ENCODE measurements around the gene GRAMD1A.
A peak's percentile ranks its signal among the peaks of the same experiment; 100 is the strongest.

GRAMD1A gene

DNA sequence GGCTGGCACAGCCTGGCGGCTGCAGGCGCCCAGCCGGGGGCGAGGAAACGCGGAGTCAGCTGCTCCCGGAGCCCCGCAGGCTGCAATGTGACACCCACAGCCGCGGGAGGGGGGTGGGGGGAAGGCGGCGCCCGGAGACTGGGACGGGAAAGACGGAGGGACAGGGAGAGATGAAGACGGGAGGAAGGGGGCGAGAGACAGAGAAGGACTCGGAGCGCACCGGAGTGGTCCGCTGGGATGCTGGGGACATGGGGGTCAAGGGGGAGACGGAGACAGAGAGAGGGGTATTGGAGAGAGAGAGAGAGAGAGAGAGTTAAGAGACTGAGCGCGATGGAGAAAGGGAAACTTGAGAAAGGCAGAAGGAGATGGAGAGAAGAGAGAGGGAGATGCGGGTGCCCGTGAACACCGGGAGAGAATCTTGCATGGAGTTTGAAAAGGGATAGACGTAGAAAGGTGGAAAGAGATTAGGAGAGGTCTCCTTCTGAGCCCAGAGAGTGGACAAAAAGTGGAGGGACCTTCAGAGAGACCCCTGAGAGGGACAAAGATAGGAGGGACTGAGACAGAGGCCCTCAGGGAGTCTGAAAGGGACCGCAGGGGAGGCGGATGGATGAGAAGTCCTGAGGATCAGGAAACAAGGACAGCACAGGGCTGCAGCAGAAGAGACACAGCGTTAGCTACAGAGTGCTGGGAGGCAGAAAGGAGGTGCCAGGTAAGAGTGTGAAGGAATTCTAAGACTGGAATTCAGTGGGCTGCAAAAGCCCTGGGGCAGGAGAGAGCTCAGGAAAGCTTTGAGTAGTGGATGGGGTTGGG, 31.2 kb downstream of the GRAMD1A start (continued):
- TF ChIP-seq, protein P1, sequence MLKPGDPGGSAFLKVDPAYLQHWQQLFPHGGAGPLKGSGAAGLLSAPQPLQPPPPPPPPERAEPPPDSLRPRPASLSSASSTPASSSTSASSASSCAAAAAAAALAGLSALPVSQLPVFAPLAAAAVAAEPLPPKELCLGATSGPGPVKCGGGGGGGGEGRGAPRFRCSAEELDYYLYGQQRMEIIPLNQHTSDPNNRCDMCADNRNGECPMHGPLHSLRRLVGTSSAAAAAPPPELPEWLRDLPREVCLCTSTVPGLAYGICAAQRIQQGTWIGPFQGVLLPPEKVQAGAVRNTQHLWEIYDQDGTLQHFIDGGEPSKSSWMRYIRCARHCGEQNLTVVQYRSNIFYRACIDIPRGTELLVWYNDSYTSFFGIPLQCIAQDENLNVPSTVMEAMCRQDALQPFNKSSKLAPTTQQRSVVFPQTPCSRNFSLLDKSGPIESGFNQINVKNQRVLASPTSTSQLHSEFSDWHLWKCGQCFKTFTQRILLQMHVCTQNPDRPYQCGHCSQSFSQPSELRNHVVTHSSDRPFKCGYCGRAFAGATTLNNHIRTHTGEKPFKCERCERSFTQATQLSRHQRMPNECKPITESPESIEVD (tag by site-specific recombination; IDR thresholded peaks at IDR 0.05), result no peak
- TF ChIP-seq, protein P2, sequence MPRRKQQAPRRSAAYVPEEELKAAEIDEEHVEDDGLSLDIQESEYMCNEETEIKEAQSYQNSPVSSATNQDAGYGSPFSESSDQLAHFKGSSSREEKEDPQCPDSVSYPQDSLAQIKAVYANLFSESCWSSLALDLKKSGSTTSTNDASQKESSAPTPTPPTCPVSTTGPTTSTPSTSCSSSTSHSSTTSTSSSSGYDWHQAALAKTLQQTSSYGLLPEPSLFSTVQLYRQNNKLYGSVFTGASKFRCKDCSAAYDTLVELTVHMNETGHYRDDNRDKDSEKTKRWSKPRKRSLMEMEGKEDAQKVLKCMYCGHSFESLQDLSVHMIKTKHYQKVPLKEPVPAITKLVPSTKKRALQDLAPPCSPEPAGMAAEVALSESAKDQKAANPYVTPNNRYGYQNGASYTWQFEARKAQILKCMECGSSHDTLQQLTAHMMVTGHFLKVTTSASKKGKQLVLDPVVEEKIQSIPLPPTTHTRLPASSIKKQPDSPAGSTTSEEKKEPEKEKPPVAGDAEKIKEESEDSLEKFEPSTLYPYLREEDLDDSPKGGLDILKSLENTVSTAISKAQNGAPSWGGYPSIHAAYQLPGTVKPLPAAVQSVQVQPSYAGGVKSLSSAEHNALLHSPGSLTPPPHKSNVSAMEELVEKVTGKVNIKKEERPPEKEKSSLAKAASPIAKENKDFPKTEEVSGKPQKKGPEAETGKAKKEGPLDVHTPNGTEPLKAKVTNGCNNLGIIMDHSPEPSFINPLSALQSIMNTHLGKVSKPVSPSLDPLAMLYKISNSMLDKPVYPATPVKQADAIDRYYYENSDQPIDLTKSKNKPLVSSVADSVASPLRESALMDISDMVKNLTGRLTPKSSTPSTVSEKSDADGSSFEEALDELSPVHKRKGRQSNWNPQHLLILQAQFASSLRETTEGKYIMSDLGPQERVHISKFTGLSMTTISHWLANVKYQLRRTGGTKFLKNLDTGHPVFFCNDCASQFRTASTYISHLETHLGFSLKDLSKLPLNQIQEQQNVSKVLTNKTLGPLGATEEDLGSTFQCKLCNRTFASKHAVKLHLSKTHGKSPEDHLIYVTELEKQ (tag by site-specific recombination; IDR thresholded peaks at IDR 0.05; ENCODE audit: borderline replicate concordance), result peak; percentile 37; the same call in 1 of the 2 replicates
- TF ChIP-seq ZNF707 (tag by site-specific recombination; IDR thresholded peaks at IDR 0.05) (0 out of 2 replicates have a peak, but pooled peaks have one; percentile 53), GLIS2 (tag by site-specific recombination; IDR thresholded peaks at IDR 0.05) (peak; percentile 89), ZNF501 (tag by site-specific recombination; IDR thresholded peaks at IDR 0.05) (peak; percentile 91), FEZF1 (tag by site-specific recombination; IDR thresholded peaks at IDR 0.05) (no peak; the same call in 1 of the 2 replicates), ZXDB (tag by site-specific recombination; IDR thresholded peaks at IDR 0.05) (peak; percentile 81), ZNF19 (tag by site-specific recombination; IDR thresholded peaks at IDR 0.05; ENCODE audit: low read depth) (no peak), ZNF23 (tag by site-specific recombination; IDR thresholded peaks at IDR 0.05; ENCODE audit: borderline replicate concordance) (no peak), ZNF792 (tag by site-specific recombination; IDR thresholded peaks at IDR 0.05) (no peak), BCL11B (tag by site-specific recombination; IDR thresholded peaks at IDR 0.05; ENCODE audit: low read depth) (peak; percentile 93), OVOL3 (tag by site-specific recombination; IDR thresholded peaks at IDR 0.05) (no peak), ZNF112 (tag by site-specific recombination; IDR thresholded peaks at IDR 0.05) (no peak), ZNF350 (tag by site-specific recombination; IDR thresholded peaks at IDR 0.05) (no peak), ZFHX2 (tag by site-specific recombination; conservative IDR thresholded peaks at IDR 0.05) (peak; percentile 96), SCRT1 (tag by site-specific recombination; IDR thresholded peaks at IDR 0.05; ENCODE audit: borderline replicate concordance) (no peak), ZNF311 (tag by site-specific recombination; IDR thresholded peaks at IDR 0.05; ENCODE audit: borderline replicate concordance) (no peak), ZSCAN23 (tag by site-specific recombination; IDR thresholded peaks at IDR 0.05) (peak; percentile 90), ZNF514 (tag by site-specific recombination; IDR thresholded peaks at IDR 0.05) (no peak), ZNF302 (tag by site-specific recombination; IDR thresholded peaks at IDR 0.05; ENCODE audit: low read depth) (no peak), ZNF248 (tag by site-specific recombination; IDR thresholded peaks at IDR 0.05) (no peak), ZNF548 (tag by site-specific recombination; IDR thresholded peaks at IDR 0.05) (peak; percentile 70; the same call in 1 of the 2 replicates), ZNF48 (tag by site-specific recombination; IDR thresholded peaks at IDR 0.05) (no peak), ZNF621 (tag by site-specific recombination; IDR thresholded peaks at IDR 0.05) (no peak), ZNF335 (tag by site-specific recombination; conservative IDR thresholded peaks at IDR 0.05) (peak; percentile 90), ZBTB8A (tag by site-specific recombination; IDR thresholded peaks at IDR 0.05) (peak; percentile 91)
- TF ChIP-seq, protein P3, sequence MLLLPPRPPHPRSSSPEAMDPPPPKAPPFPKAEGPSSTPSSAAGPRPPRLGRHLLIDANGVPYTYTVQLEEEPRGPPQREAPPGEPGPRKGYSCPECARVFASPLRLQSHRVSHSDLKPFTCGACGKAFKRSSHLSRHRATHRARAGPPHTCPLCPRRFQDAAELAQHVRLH (tag by site-specific recombination; IDR thresholded peaks at IDR 0.05), result no peak; the same call in 1 of the 2 replicates
- TF ChIP-seq, protein P4, sequence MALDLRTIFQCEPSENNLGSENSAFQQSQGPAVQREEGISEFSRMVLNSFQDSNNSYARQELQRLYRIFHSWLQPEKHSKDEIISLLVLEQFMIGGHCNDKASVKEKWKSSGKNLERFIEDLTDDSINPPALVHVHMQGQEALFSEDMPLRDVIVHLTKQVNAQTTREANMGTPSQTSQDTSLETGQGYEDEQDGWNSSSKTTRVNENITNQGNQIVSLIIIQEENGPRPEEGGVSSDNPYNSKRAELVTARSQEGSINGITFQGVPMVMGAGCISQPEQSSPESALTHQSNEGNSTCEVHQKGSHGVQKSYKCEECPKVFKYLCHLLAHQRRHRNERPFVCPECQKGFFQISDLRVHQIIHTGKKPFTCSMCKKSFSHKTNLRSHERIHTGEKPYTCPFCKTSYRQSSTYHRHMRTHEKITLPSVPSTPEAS (tag by site-specific recombination; IDR thresholded peaks at IDR 0.05), result 0 out of 2 replicates have a peak, but pooled peaks have one; percentile 26
- TF ChIP-seq, protein P5, sequence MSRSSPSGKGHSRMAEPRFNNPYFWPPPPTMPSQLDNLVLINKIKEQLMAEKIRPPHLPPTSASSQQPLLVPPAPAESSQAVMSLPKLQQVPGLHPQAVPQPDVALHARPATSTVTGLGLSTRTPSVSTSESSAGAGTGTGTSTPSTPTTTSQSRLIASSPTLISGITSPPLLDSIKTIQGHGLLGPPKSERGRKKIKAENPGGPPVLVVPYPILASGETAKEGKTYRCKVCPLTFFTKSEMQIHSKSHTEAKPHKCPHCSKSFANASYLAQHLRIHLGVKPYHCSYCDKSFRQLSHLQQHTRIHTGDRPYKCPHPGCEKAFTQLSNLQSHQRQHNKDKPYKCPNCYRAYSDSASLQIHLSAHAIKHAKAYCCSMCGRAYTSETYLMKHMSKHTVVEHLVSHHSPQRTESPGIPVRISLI (tag by site-specific recombination; IDR thresholded peaks at IDR 0.05), result no peak
- TF ChIP-seq, protein P6, sequence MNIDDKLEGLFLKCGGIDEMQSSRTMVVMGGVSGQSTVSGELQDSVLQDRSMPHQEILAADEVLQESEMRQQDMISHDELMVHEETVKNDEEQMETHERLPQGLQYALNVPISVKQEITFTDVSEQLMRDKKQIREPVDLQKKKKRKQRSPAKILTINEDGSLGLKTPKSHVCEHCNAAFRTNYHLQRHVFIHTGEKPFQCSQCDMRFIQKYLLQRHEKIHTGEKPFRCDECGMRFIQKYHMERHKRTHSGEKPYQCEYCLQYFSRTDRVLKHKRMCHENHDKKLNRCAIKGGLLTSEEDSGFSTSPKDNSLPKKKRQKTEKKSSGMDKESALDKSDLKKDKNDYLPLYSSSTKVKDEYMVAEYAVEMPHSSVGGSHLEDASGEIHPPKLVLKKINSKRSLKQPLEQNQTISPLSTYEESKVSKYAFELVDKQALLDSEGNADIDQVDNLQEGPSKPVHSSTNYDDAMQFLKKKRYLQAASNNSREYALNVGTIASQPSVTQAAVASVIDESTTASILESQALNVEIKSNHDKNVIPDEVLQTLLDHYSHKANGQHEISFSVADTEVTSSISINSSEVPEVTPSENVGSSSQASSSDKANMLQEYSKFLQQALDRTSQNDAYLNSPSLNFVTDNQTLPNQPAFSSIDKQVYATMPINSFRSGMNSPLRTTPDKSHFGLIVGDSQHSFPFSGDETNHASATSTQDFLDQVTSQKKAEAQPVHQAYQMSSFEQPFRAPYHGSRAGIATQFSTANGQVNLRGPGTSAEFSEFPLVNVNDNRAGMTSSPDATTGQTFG (tag by site-specific recombination; IDR thresholded peaks at IDR 0.05; ENCODE audit: borderline replicate concordance), result 0 out of 2 replicates have a peak, but pooled peaks have one; percentile 13
